Heart left ventricle (tissue), 16 donors: ENCODE results near the gene ATG2B. TPM values are rescaled to one million over a fixed set of nuclear protein-coding genes. Genes with fewer than 3 reads are reported as not detected.

Experiments used
- ATAC-seq, 4 donors: fragments of 200-7000 bp; cut with Tn5 transposase; one replicate each; pipeline ENCODE4 v1.9.1; 2020 to 2022; ENCODE audit warnings: moderate library complexity in 4 of 4, mild to moderate bottlenecking in 3 of 4, moderate number of reproducible peaks in 1 of 4
- DNase-seq, 5 donors: peaks; one replicate each; pipeline ENCODE4 v3.0.0-alpha.2; 2020
- H3K27ac ChIP-seq, 12 donors: fragments of 200-600 bp; sonication (generic) in 4 of 12; one replicate each; pipeline versions ENCODE4 v1.5.0 to v1.8.0; 2016 to 2022; ENCODE audit warnings: mild to moderate bottlenecking in 2 of 12
- H3K27me3 ChIP-seq, 9 donors: fragments of 200-600 bp; sonication (generic) in 2 of 9; one replicate each; pipeline versions ENCODE4 v1.5.1 to v1.8.0; 2016 to 2022; ENCODE audit warnings: mild to moderate bottlenecking in 3 of 9
- H3K36me3 ChIP-seq, 9 donors: fragments of 200-600 bp; sonication (generic) in 2 of 9; one replicate each; pipeline versions ENCODE4 v1.5.0 to v1.8.0; 2018 to 2022; ENCODE audit warnings: mild to moderate bottlenecking in 2 of 9
- H3K4me1 ChIP-seq, 12 donors: fragments of 200-600 bp; sonication (generic) in 4 of 12; one replicate each; pipeline versions ENCODE4 v1.5.0 to v1.8.0; 2016 to 2022; ENCODE audit warnings: mild to moderate bottlenecking in 3 of 12
- H3K4me3 ChIP-seq, 12 donors: fragments of 200-600 bp; sonication (generic) in 4 of 12; one replicate each; pipeline versions ENCODE4 v1.5.0 to v1.8.0; 2017 to 2022; ENCODE audit warnings: mild to moderate bottlenecking in 9 of 12, moderate library complexity in 4 of 12
- H3K9me3 ChIP-seq, 12 donors: fragments of 200-600 bp; sonication (generic) in 4 of 12; one replicate each; pipeline versions ENCODE4 v1.5.0 to v1.8.0; 2016 to 2022; ENCODE audit warnings: mild to moderate bottlenecking in 1 of 12
- CTCF ChIP-seq, 12 donors: fragments of 200-600 bp; sonication (generic) in 4 of 12; IDR thresholded peaks; one replicate each; pipeline versions ENCODE4 v1.5.0 to v1.8.0; 2018 to 2022; ENCODE audit warnings: antibody characterized with exemption in 12 of 12, mild to moderate bottlenecking in 5 of 12
- POLR2A ChIP-seq, 2 donors: fragments of 450-650 bp; IDR thresholded peaks; one replicate each; pipeline ENCODE4 v1.6.1; 2017; ENCODE audit warnings: antibody characterized with exemption in 2 of 2, mild to moderate bottlenecking in 2 of 2, moderate library complexity in 2 of 2
- WGBS, 4 donors: extraction: QIAGEN DNeasy Blood & Tissue Kit in 2 of 4; methylation state at CpG; one replicate each; pipeline versions ENCODE4 v1.1.5 to v1.1.7; 2013 to 2018; 5-methylcytosine and 5-hydroxymethylcytosine counted together
- intact Hi-C, 10 donors: fragments of 100-400 bp; cut with DNase I; formaldehyde crosslinking; loops; one replicate each; pipeline versions ENCODE4 v1.11.1 to v1.14.2; 2022
- polyA plus RNA-seq, 2 donors: library from polyadenylated mRNA; stranded (reverse); fragments of 200-250 nt; gene quantifications; one replicate each; pipeline ENCODE4 v1.2.3, GENCODE V29; 2013
- total RNA-seq, 9 donors: library from RNA; depleted of rRNA in 2 of 9; stranded (reverse); fragments of >200 nt in 2 of 9; fragmentation: NEBNext Ultra II Directional in 3 of 9; extraction: Animal tissue kit (Norgen Biotek cat#: 25700) in 3 of 9; gene quantifications; one replicate each; pipeline versions ENCODE4 v1.1.0 to v1.2.4, GENCODE V29; 2016 to 2023
- donor health status: ischemic (EF 13 %, LVEDD 7.1; RV severe dilation, severe dysfunction).
- donor health status: healthy with polysubstance abuse.
- donor health status: DM: no; HTN: yes; CAD: no.
- donor health status: DM: no; HTN: no; CAD: no.
- donor health status: ischemic (EF 25% LVEDD 6.9; RV normal size, moderate dysfunction).
- donor health status: ischemic (EF 25% LVEDD 5.7; RV mildly dilated, moderate dysfunction).
- donor health status: healthy.
- donor health status: DM: yes; HTN: yes; CAD: no.
- donor health status: ischemic (EF 35%, LVEDD 5.7; RV mildly dilated, moderate dysfunction).
- donor health status: nonischemic (EF 11% LVEDD 7.7; RV severe dilation, severe dysfunction).
- donor health status: DM: yes; HTN: yes; CAD: no.
- donor health status: PGD.
- donor health status: ischemic (EF 29% LVEDD 5.4; RV normal size, mild dysfunction).
- donor health status: nonischemic (EF 23%, LVEDD 6.1; RV moderate dilation, normal function).

ATG2B gene
- total and polyA plus RNA-seq, 11 donors = 2.7 to 19.5 (median 15.6) TPM

DNA sequence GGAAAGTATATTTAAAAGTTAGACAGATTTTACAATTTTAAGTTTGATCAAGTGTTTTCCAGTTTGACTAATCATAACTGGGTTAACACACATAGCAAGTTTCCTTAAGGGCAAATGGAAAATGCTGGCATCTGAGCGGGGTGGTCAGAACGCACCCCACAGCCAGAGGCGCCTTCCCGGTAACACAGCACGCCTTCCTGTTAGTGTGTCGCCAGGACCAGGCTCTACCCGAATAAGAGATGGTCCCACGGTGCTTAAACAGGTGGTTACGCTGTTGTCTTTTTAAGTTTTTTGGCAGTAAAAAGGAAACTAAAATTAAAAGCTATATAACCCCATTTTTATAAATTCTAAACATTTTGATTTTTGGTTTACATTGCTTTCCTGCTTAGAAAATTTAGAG lies 79.1 kb downstream of the ATG2B start:
- 94 to 96% (median 95%) methylated on average over 9 of the region's 9 CpGs for WGBS, 4 donors
- ATAC-seq (no peak), DNase-seq (no peak)
- Histone ChIP-seq H3K27me3 (no peaks in the 10 kb centered on the region), H3K9me3 (peaks cover 0 to under 1% (median 0%) of the 10 kb centered on the region in 12 donors), H3K4me1 (peaks cover 0 to 3% (median 0%) of the 10 kb centered on the region in 12 donors), H3K4me3 (no peak overlapping the region), H3K36me3 (peaks cover 0 to 74% (median 49%) of the 10 kb centered on the region in 9 donors), H3K27ac (no peak overlapping the region)
- intact Hi-C loops = no loop called here
- TF ChIP-seq CTCF (IDR thresholded peaks at IDR 0.05) = no peak
- no peak for TF ChIP-seq POLR2A (IDR thresholded peaks at IDR 0.05)

DNA sequence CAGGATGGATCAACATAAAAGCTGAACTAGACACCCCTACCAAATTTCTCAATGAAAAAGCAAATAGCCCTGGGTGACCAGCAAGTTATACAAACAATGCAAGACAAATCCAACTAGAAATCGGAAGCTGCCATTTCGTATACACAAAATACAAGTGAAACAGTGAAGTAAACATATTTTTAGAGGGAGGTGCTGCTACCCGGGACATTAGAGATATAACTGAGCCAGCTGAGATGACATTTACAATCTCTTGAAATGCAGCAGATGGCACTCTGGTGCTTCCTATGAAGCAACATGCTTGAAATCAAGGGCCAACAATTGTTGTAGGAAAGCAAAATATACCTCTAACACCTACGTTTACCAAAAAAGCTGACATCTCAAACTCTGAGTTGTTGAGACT lies 81.7 kb downstream of the ATG2B start:
- Histone ChIP-seq H3K9me3 (peaks cover 0 to 18% (median 10%) of the 10 kb centered on the region in 12 donors), H3K27ac (no peak overlapping the region), H3K36me3 (peaks cover 0 to 50% (median 33%) of the 10 kb centered on the region in 9 donors), H3K4me1 (peaks cover 0 to 3% (median 0%) of the 10 kb centered on the region in 12 donors), H3K27me3 (no peaks in the 10 kb centered on the region), H3K4me3 (no peak overlapping the region)
- WGBS, 4 donors = 51 to 70% (median 64%) methylated on average over 4 of the region's 4 CpGs
- intact Hi-C loops = no loop called here
- TF ChIP-seq CTCF (IDR thresholded peaks at IDR 0.05) (no peak), POLR2A (IDR thresholded peaks at IDR 0.05) (no peak)
- ATAC-seq (no peak), DNase-seq (no peak)

DNA sequence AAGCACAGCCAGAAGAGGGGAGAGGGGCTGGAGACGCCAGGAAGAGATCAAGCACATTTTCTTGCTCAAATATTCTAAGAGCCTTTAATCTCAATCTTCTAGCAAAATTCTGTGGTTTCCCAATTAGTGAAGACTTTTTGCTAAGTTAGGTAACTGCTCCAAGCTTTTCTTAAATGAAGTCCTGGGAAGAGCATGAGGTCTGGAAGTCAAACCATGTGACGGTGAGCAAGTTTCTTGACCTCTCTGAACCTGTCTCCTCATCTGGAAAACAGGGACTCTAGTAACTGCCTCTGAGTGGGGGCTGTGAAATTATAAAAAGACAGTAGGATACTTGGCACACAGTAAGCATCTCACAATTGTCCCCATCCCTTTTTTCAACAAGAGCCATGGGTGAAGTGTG lies 83.0 kb downstream of the ATG2B start:
- ATAC-seq = no peak
- H3K27ac ChIP-seq = no peak overlapping the region
- intact Hi-C loops = no loop called here
- peaks cover 0 to 36% (median 25%) of the 10 kb centered on the region in 9 donors for H3K36me3 ChIP-seq
- WGBS, 4 donors = 92 to 100% (median 96%) methylated on average over 2 of the region's 2 CpGs
- TF ChIP-seq POLR2A (IDR thresholded peaks at IDR 0.05) = no peak
- H3K4me1 ChIP-seq = peaks cover 0 to 10% (median 0%) of the 10 kb centered on the region in 12 donors
- H3K4me3 ChIP-seq = no peak overlapping the region
- H3K27me3 ChIP-seq = no peaks in the 10 kb centered on the region
- peaks cover 0 to 18% (median 10%) of the 10 kb centered on the region in 12 donors for H3K9me3 ChIP-seq
- no peak for DNase-seq

DNA sequence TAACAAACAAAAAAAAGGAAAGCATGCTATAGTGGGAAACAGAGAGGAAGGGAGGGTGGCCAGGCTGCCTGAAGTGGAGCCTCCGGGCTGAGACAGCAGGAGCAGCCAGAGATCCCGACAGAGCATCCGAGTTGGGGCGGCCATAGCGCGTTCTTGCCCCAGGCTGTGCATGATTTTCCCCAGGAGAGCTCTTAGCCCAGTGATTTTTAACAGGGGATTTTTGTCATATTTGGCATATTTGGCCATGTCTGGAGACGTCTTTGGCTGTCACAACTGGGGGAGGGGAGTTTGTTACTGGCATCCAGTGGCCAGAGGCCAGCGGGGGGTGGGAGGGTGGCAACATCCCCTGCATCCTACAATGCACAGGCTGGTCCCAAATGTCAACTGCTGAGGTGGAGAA lies 83.6 kb downstream of the ATG2B start:
- Histone ChIP-seq H3K4me1 (peaks cover 0 to 10% (median 0%) of the 10 kb centered on the region in 12 donors), H3K36me3 (peaks cover 0 to 31% (median 20%) of the 10 kb centered on the region in 9 donors), H3K4me3 (no peak overlapping the region), H3K27ac (no peak overlapping the region), H3K27me3 (no peaks in the 10 kb centered on the region), H3K9me3 (peaks cover 0 to 18% (median 10%) of the 10 kb centered on the region in 12 donors)
- intact Hi-C loops = loop anchor here in 8 of 10 donors (5.0 to 10.0 kb wide), 5 partner anchors 282 to 722 kb away; no protein-coding TSS in a partner anchor
- DNase-seq (no peak), ATAC-seq (no peak)
- 75 to 83% (median 77%) methylated on average over 8 of the region's 8 CpGs for WGBS, 4 donors
- TF ChIP-seq CTCF (IDR thresholded peaks at IDR 0.05) (no peak), POLR2A (IDR thresholded peaks at IDR 0.05) (no peak)

GRCh38 chr14:96277890-96278289 lies 85.3 kb downstream of the ATG2B start:
- peaks cover 0 to 14% (median 7%) of the 10 kb centered on the region in 9 donors for H3K36me3 ChIP-seq
- peaks cover 0 to 18% (median 10%) of the 10 kb centered on the region in 12 donors for H3K9me3 ChIP-seq
- H3K4me1 ChIP-seq = peaks cover 0 to 10% (median 0%) of the 10 kb centered on the region in 12 donors
- DNase-seq (no peak), ATAC-seq (no peak)
- TF ChIP-seq POLR2A (IDR thresholded peaks at IDR 0.05) (no peak), CTCF (IDR thresholded peaks at IDR 0.05) (no peak)
- H3K27ac ChIP-seq = no peak overlapping the region
- intact Hi-C loops = loop anchor here in 9 of 10 donors (2.0 to 10.0 kb wide), 6 partner anchors 279 to 721 kb away; no protein-coding TSS in a partner anchor
- H3K27me3 ChIP-seq = no peaks in the 10 kb centered on the region
- H3K4me3 ChIP-seq = no peak overlapping the region
- WGBS, 4 donors = 91 to 100% (median 95%) methylated on average over 1 of the region's 1 CpG
